Endodermal cell (in vitro differentiated cells): ENCODE measurements around the gene FGD4. TPM values are rescaled to one million over a fixed set of nuclear protein-coding genes. Genes with fewer than 3 reads are reported as not detected.
A peak's percentile ranks its signal among the peaks of the same experiment; 100 is the strongest.

ENCODE experiments used
- DNase-seq: peaks from one replicate; pipeline ENCODE4 v3.0.0-alpha.2; 2017
- H3K27ac ChIP-seq: 2 replicates; pipeline ENCODE4 v1.5.1; 2013; ENCODE audit warnings: mild to moderate bottlenecking, low read depth, low read length, moderate library complexity
- H3K27me3 ChIP-seq: 2 replicates; pipeline ENCODE4 v1.6.1; 2013; ENCODE audit warnings: mild to moderate bottlenecking, low read length, moderate library complexity; ENCODE audit not compliant: insufficient read depth, control insufficient read depth, poor library complexity, severe bottlenecking
- H3K36me3 ChIP-seq: 2 replicates; pipeline ENCODE4 v1.7.0; 2013; ENCODE audit warnings: mild to moderate bottlenecking, low read length, moderate library complexity; ENCODE audit not compliant: control insufficient read depth, insufficient read depth
- H3K4me1 ChIP-seq: one replicate; pipeline ENCODE4 v1.7.0; 2013; ENCODE audit warnings: low read length; ENCODE audit not compliant: control insufficient read depth, insufficient read depth
- H3K4me3 ChIP-seq: 2 replicates; pipeline ENCODE4 v1.5.1; 2013; ENCODE audit warnings: mild to moderate bottlenecking, low read length, moderate library complexity
- H3K9ac ChIP-seq: 2 replicates; pipeline ENCODE4 v1.6.1; 2013; ENCODE audit warnings: mild to moderate bottlenecking, low read length, moderate library complexity; ENCODE audit not compliant: poor library complexity, severe bottlenecking; ENCODE audit errors: extremely low read depth
- H3K9me3 ChIP-seq: 2 replicates; pipeline ENCODE4 v1.6.1; 2013; ENCODE audit warnings: mild to moderate bottlenecking, low read length, moderate library complexity; ENCODE audit not compliant: control insufficient read depth
- H3K27ac Mint-ChIP-seq: 2 replicates; pipeline ENCODE4 v1.8.0; 2020; ENCODE audit warnings: mixed read lengths
- H3K27me3 Mint-ChIP-seq: 2 replicates; pipeline ENCODE4 v1.8.0; 2021; ENCODE audit warnings: mild to moderate bottlenecking, mixed read lengths; ENCODE audit not compliant: insufficient read depth
- H3K36me3 Mint-ChIP-seq: 2 replicates; pipeline ENCODE4 v1.8.0; 2020; ENCODE audit warnings: low read depth, mixed read lengths
- H3K4me1 Mint-ChIP-seq: 2 replicates; pipeline ENCODE4 v1.8.0; 2020; ENCODE audit warnings: mixed read lengths
- H3K4me3 Mint-ChIP-seq: 2 replicates; pipeline ENCODE4 v1.8.0; 2020; ENCODE audit warnings: mild to moderate bottlenecking, moderate library complexity, mixed read lengths
- H3K9me3 Mint-ChIP-seq: 2 replicates; pipeline ENCODE4 v1.8.0; 2020; ENCODE audit warnings: mild to moderate bottlenecking, mixed read lengths
- CTCF ChIP-seq: fragments of 200-600 bp; sonication (generic); conservative IDR thresholded peaks from 2 replicates; pipeline ENCODE4 v1.5.0; 2021; ENCODE audit warnings: antibody characterized with exemption, mild to moderate bottlenecking
- WGBS, 2 experiments: methylation state at CpG; one replicate each; pipeline versions ENCODE4 v1.1.5 to v1.1.7; 2013; ENCODE audit warnings: missing lambda C conversion rate in 2 of 2, mixed read lengths in 1 of 2; ENCODE audit not compliant: insufficient coverage in 1 of 2, insufficient read length in 1 of 2; 5-methylcytosine and 5-hydroxymethylcytosine counted together
- total RNA-seq, 2 donors: library from RNA; stranded (reverse); fragmentation: NEBNext Ultra II Directional in 1 of 2; extraction: Animal tissue kit (Norgen Biotek cat#: 25700) in 1 of 2; gene quantifications; 2 replicates in 1 of 2; 3 replicates in 1 of 2; pipeline ENCODE4 v1.2.1, GENCODE V29; 2021

The FGD4 gene
- total RNA-seq, 2 donors from 2014 or later, result 27.6 to 57.7 TPM

DNA sequence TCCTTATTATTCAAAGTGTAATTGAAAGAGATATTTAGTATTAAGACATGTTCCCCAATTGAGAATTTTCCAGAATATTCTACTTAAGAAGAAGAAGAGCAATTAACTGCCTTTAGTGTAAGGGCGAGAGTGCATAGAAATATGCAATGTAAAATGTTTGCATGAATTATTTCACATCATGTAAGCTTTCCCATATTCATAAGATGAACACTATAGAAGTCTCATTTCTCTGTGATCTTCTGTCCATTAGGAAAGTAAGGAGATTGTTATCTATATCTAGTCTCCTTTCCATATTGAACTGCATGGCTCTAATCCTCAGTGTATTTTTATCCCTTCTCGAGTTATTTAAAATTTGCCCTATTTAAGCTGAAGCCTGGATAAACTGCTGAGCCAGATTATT, 17.1 kb upstream of the FGD4 start:
- H3K27ac ChIP-seq, result no peak overlapping the region
- no peaks in the 10 kb centered on the region for H3K36me3 ChIP-seq
- Mint-ChIP-seq H3K4me3 (no peak overlapping the region), H3K36me3 (no peaks in the 10 kb centered on the region), H3K27ac (no peak overlapping the region), H3K4me1 (peaks cover 12% of the 10 kb centered on the region), H3K9me3 (no peaks in the 10 kb centered on the region), H3K27me3 (no peaks in the 10 kb centered on the region)
- no peak for TF ChIP-seq CTCF
- no peak overlapping the region for H3K9ac ChIP-seq
- no peaks in the 10 kb centered on the region for H3K4me1 ChIP-seq
- H3K27me3 ChIP-seq, result no peaks in the 10 kb centered on the region
- DNase-seq, result no peak
- 80 to 85% methylated on average over 1 of the region's 2 CpGs for WGBS, 2 experiments
- H3K4me3 ChIP-seq, result no peak overlapping the region
- H3K9me3 ChIP-seq, result no peaks in the 10 kb centered on the region

GRCh38 chr12:32390572-32391219, 8.7 kb upstream of the FGD4 start:
- H3K9ac ChIP-seq, result no peak overlapping the region

DNA sequence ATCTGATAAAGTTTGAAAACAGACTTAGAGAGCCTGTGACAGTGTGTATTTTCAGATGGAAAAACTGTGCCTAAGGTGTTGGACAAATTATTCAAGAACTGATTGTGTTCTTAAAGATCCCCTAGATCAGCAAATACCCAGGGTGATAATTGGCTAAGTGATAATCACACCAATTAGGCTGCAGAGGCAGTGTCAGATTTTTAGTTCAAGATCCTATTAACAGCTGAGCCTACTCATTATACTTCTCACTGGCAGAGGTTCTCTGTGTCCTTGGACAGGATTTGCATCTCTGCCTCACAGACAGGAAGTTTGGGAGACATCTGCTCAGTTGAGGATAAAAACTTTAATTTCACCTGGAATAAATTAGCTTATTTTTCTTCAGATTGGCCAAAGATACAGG, 4.3 kb upstream of the FGD4 start:
- H3K4me3 ChIP-seq, result no peak overlapping the region
- H3K9me3 Mint-ChIP-seq, result peaks cover 16% of the 10 kb centered on the region
- peak; percentile 47 for DNase-seq

More at GRCh38 chr12:32390572-32391219, 8.7 kb upstream of the FGD4 start:
- Histone ChIP-seq H3K4me3 (no peak overlapping the region), H3K36me3 (no peaks in the 10 kb centered on the region), H3K27ac (no peak overlapping the region), H3K4me1 (peaks cover 7% of the 10 kb centered on the region), H3K27me3 (no peaks in the 10 kb centered on the region), H3K9me3 (peaks cover 3% of the 10 kb centered on the region)
- TF ChIP-seq CTCF, result no peak
- Mint-ChIP-seq H3K36me3 (peaks cover 4% of the 10 kb centered on the region), H3K27me3 (no peaks in the 10 kb centered on the region), H3K4me3 (peak overlapping the region; percentile 34), H3K4me1 (peaks cover 7% of the 10 kb centered on the region), H3K9me3 (peaks cover 21% of the 10 kb centered on the region), H3K27ac (peak overlapping the region; percentile 12)
- peak; percentile 53 for DNase-seq
- WGBS, 2 experiments, result 97 to 99% methylated on average over 30 to 47 of the region's 47 CpGs

More for the DNA sequence above, 4.3 kb upstream of the FGD4 start:
- Histone ChIP-seq H3K27me3 (no peaks in the 10 kb centered on the region), H3K4me1 (peaks cover 12% of the 10 kb centered on the region), H3K36me3 (no peaks in the 10 kb centered on the region), H3K27ac (no peak overlapping the region), H3K9ac (no peak overlapping the region), H3K9me3 (peaks cover 3% of the 10 kb centered on the region)
- no peak overlapping the region for H3K4me3 Mint-ChIP-seq
- no peak for TF ChIP-seq CTCF
- H3K27ac Mint-ChIP-seq, result peak overlapping the region; percentile 21
- H3K27me3 Mint-ChIP-seq, result no peaks in the 10 kb centered on the region
- H3K36me3 Mint-ChIP-seq, result peaks cover 4% of the 10 kb centered on the region
- peaks cover 24% of the 10 kb centered on the region for H3K4me1 Mint-ChIP-seq
